SK-N-SH (cell line): Measurements from ENCODE around the gene TSC22D2.

ENCODE experiments used
- EZH2phosphoT487 ChIP-seq: fragments of 200-600 bp; sonication (generic); IDR thresholded peaks from 2 replicates; pipeline ENCODE4 v1.6.1; 2017; ENCODE audit warnings: low read depth, mixed run types, mild to moderate bottlenecking, antibody characterized with exemption, moderate library complexity, borderline replicate concordance
- GABPA ChIP-seq: IDR thresholded peaks from 2 replicates; pipeline ENCODE4 v1.4.0; 2012; ENCODE audit warnings: low read depth, mild to moderate bottlenecking
- POLR2AphosphoS5 ChIP-seq: IDR thresholded peaks from 2 replicates; pipeline ENCODE4 v1.6.1; 2012; ENCODE audit warnings: low read depth, low read length
- TF ChIP-seq, protein P1 (sequence below): fragments of 200-600 bp; sonication (generic); IDR thresholded peaks from 2 replicates; pipeline ENCODE4 v1.6.1; 2017; ENCODE audit warnings: antibody characterized with exemption, mild to moderate bottlenecking, moderate library complexity

DNA sequence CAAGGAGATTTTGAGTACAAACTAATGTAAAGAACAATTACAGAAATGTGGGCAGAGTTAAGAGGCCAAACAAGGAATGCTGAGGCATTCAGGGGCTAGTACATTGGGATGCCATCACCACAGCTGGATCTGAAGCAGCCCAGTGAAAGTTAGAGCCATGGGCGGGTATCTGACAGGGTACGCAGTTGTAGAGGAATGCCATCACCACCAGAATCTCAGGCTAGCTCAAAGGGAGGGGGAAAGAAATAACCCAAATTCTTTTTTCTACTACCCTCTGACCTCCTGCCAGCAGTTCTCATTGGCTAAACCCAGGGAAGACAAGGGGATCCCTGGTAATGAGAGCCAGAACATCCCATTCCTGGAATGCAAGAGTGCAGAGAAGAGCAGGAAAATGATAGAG is 9.0 kb upstream of the TSC22D2 start:
- TF ChIP-seq EZH2phosphoT487: no peak
- TF ChIP-seq, protein P1, sequence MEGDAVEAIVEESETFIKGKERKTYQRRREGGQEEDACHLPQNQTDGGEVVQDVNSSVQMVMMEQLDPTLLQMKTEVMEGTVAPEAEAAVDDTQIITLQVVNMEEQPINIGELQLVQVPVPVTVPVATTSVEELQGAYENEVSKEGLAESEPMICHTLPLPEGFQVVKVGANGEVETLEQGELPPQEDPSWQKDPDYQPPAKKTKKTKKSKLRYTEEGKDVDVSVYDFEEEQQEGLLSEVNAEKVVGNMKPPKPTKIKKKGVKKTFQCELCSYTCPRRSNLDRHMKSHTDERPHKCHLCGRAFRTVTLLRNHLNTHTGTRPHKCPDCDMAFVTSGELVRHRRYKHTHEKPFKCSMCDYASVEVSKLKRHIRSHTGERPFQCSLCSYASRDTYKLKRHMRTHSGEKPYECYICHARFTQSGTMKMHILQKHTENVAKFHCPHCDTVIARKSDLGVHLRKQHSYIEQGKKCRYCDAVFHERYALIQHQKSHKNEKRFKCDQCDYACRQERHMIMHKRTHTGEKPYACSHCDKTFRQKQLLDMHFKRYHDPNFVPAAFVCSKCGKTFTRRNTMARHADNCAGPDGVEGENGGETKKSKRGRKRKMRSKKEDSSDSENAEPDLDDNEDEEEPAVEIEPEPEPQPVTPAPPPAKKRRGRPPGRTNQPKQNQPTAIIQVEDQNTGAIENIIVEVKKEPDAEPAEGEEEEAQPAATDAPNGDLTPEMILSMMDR: no peak
- no peak for TF ChIP-seq GABPA
- TF ChIP-seq POLR2AphosphoS5: no peak
